ENCODE results near the gene CFAP251. TPM values are rescaled to one million over a fixed set of nuclear protein-coding genes. Genes with fewer than 3 reads are reported as not detected.

Gene CFAP251
- total and polyA plus RNA-seq, 8 donors, result 0.29 to 2.8 (median 1.2) TPM; not detected in 2

GRCh38 chr12:122031342-122032216 lies 113.2 kb downstream of the CFAP251 start:
- TF ChIP-seq POLR2A (IDR thresholded peaks at IDR 0.05), result no peak
- TF ChIP-seq, protein P1, sequence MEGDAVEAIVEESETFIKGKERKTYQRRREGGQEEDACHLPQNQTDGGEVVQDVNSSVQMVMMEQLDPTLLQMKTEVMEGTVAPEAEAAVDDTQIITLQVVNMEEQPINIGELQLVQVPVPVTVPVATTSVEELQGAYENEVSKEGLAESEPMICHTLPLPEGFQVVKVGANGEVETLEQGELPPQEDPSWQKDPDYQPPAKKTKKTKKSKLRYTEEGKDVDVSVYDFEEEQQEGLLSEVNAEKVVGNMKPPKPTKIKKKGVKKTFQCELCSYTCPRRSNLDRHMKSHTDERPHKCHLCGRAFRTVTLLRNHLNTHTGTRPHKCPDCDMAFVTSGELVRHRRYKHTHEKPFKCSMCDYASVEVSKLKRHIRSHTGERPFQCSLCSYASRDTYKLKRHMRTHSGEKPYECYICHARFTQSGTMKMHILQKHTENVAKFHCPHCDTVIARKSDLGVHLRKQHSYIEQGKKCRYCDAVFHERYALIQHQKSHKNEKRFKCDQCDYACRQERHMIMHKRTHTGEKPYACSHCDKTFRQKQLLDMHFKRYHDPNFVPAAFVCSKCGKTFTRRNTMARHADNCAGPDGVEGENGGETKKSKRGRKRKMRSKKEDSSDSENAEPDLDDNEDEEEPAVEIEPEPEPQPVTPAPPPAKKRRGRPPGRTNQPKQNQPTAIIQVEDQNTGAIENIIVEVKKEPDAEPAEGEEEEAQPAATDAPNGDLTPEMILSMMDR (IDR thresholded peaks at IDR 0.05), result peak in 5 of 7 experiments; percentile 51 to 86 (median 75)
- no peak for TF ChIP-seq POLR2AphosphoS5 (IDR thresholded peaks at IDR 0.05)
- no peak for TF ChIP-seq EP300 (IDR thresholded peaks at IDR 0.05)
- intact Hi-C loops (cut with DNase I; ENCODE audit: low total_unique reads), result no loop called here
- Histone ChIP-seq H3K27ac (no peak overlapping the region), H3K4me1 (peaks cover 0 to 22% (median 4%) of the 10 kb centered on the region in 4 donors), H3K9me3 (no peaks in the 10 kb centered on the region), H3K36me3 (peaks cover 6 to 18% (median 16%) of the 10 kb centered on the region in 4 donors), H3K27me3 (no peaks in the 10 kb centered on the region), H3K4me3 (no peak overlapping the region)
- DNase-seq, result peak; percentile 62 to 65
- 63 to 81% (median 68%) methylated on average over 13 to 21 of the region's 21 CpGs for WGBS, 5 donors

DNA sequence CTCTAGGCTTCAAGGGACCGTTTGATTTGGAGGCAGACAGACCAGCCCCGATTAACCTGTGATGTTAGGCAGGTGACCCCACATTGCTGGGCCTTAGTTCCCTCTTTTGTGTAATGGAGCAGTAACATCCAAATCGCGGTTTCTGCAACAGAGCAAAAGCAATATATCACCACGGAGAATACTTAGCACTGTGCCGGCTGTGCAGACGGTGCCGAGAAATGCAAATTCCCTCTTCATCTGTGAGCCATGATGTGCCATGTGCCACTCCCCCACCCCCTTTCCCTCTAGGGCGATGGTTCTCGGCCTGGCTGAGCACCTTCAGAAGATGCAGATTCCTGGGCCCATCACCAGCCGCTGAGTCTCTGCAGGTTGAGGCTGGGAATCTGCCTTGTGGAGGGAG lies 114.2 kb downstream of the CFAP251 start:
- Histone ChIP-seq H3K27me3 (no peaks in the 10 kb centered on the region), H3K27ac (no peak overlapping the region), H3K9me3 (no peaks in the 10 kb centered on the region), H3K4me3 (no peak overlapping the region), H3K36me3 (peaks cover 6 to 26% (median 26%) of the 10 kb centered on the region in 4 donors), H3K4me1 (peaks cover 0 to 22% (median 4%) of the 10 kb centered on the region in 4 donors)
- DNase-seq, result no peak
- intact Hi-C loops (cut with DNase I; ENCODE audit: low total_unique reads), result no loop called here
- TF ChIP-seq POLR2A (IDR thresholded peaks at IDR 0.05), result no peak
- no peak for TF ChIP-seq POLR2AphosphoS5 (IDR thresholded peaks at IDR 0.05)
- no peak for TF ChIP-seq EP300 (IDR thresholded peaks at IDR 0.05)
- TF ChIP-seq, protein P1 (IDR thresholded peaks at IDR 0.05), result no peak
- WGBS, 5 donors, result 87 to 93% (median 92%) methylated on average over 11 of the region's 11 CpGs

DNA sequence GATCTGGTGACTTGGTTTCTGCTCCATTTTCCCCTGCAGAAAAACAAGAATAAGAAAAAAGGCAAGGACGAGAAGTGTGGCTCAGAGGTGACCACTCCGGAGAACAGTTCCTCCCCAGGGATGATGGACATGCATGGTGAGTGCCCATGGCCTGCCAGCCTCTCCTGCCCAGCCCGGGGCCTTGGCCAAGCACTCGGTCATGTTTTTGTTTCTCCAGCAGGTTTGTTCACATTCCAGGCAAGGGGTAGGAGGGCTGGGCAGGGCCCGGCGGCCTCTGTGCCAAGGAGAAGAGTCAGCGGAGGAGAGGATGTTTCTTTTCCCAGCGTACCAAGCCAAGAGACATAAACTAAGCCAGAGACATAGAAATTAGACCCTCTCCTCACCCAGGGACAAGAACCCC lies 116.9 kb downstream of the CFAP251 start:
- H3K9me3 ChIP-seq, result no peaks in the 10 kb centered on the region
- no peak overlapping the region for H3K27ac ChIP-seq
- peak in 1 of 2 donors; percentile 59 for DNase-seq
- no peak for TF ChIP-seq EP300 (IDR thresholded peaks at IDR 0.05)
- TF ChIP-seq POLR2AphosphoS5 (IDR thresholded peaks at IDR 0.05), result no peak
- no peak for TF ChIP-seq POLR2A (IDR thresholded peaks at IDR 0.05)
- TF ChIP-seq, protein P1 (IDR thresholded peaks at IDR 0.05), result no peak
- H3K36me3 ChIP-seq, result peaks cover 6 to 42% (median 29%) of the 10 kb centered on the region in 4 donors
- 42 to 64% (median 46%) methylated on average over 8 of the region's 8 CpGs for WGBS, 5 donors
- no peak overlapping the region for H3K4me3 ChIP-seq
- H3K4me1 ChIP-seq, result peaks cover 0 to 4% (median 0%) of the 10 kb centered on the region in 4 donors
- no peaks in the 10 kb centered on the region for H3K27me3 ChIP-seq
- intact Hi-C loops (cut with DNase I; ENCODE audit: low total_unique reads), result no loop called here

GRCh38 chr12:122036153-122036552 lies 117.8 kb downstream of the CFAP251 start:
- no peak for DNase-seq
- Histone ChIP-seq H3K27me3 (no peaks in the 10 kb centered on the region), H3K36me3 (peaks cover 6 to 51% (median 29%) of the 10 kb centered on the region in 4 donors), H3K27ac (no peak overlapping the region), H3K4me3 (no peak overlapping the region), H3K4me1 (peaks cover 0 to 5% (median 2%) of the 10 kb centered on the region in 4 donors), H3K9me3 (no peaks in the 10 kb centered on the region)
- 85 to 97% (median 96%) methylated on average over 6 of the region's 6 CpGs for WGBS, 5 donors
- TF ChIP-seq POLR2AphosphoS5 (IDR thresholded peaks at IDR 0.05) (no peak), POLR2A (IDR thresholded peaks at IDR 0.05) (no peak), EP300 (IDR thresholded peaks at IDR 0.05) (no peak)
- TF ChIP-seq, protein P1 (IDR thresholded peaks at IDR 0.05), result no peak
- intact Hi-C loops (cut with DNase I; ENCODE audit: low total_unique reads), result no loop called here

All from stomach (tissue), 9 donors.